ENCODE results near the gene IRF2BPL.

IRF2BPL gene

GRCh38 chr14:77009014-77009413 lies 19.5 kb downstream of the IRF2BPL start:
- no peak for DNase-seq (ENCODE audit: low spot score)

GRCh38 chr14:77008541-77008940 lies 20.0 kb downstream of the IRF2BPL start:
- no peak for DNase-seq (ENCODE audit: low spot score)

- DNase-seq (ENCODE audit: low spot score) = no peak
These were observed 20.5 kb downstream of the IRF2BPL start for GRCh38 chr14:77007975-77008421.

GRCh38 chr14:77007183-77007974 lies 21.1 kb downstream of the IRF2BPL start:
- DNase-seq (ENCODE audit: low spot score) = no peak

- no peak for DNase-seq (ENCODE audit: low spot score)
These were observed 22.4 kb downstream of the IRF2BPL start for GRCh38 chr14:77006132-77006531.

GRCh38 chr14:77005559-77005958 lies 22.9 kb downstream of the IRF2BPL start:
- no peak for DNase-seq (ENCODE audit: low spot score)

- no peak for DNase-seq (ENCODE audit: low spot score)
These were observed 23.6 kb downstream of the IRF2BPL start for GRCh38 chr14:77004711-77005460.

GRCh38 chr14:77003960-77004710 lies 24.4 kb downstream of the IRF2BPL start:
- no peak for DNase-seq (ENCODE audit: low spot score)

- DNase-seq (ENCODE audit: low spot score) = no peak
These were observed 25.6 kb downstream of the IRF2BPL start for GRCh38 chr14:77002889-77003288.

GRCh38 chr14:77002335-77002734 lies 26.2 kb downstream of the IRF2BPL start:
- no peak for DNase-seq (ENCODE audit: low spot score)

- DNase-seq (ENCODE audit: low spot score) = peak; percentile 63
These were observed 27.9 kb downstream of the IRF2BPL start for GRCh38 chr14:77000340-77001270.

GRCh38 chr14:76998910-76999309 lies 29.6 kb downstream of the IRF2BPL start:
- no peak for DNase-seq (ENCODE audit: low spot score)

- DNase-seq (ENCODE audit: low spot score) = no peak
These were observed 31.1 kb downstream of the IRF2BPL start for GRCh38 chr14:76997257-76997970.

GRCh38 chr14:76996563-76997146 lies 31.9 kb downstream of the IRF2BPL start:
- DNase-seq (ENCODE audit: low spot score) = no peak

GRCh38 chr14:76995279-76996035 lies 33.1 kb downstream of the IRF2BPL start:
- no peak for DNase-seq (ENCODE audit: low spot score)

- DNase-seq (ENCODE audit: low spot score) = no peak
These were observed 34.8 kb downstream of the IRF2BPL start for GRCh38 chr14:76993752-76994151.

GRCh38 chr14:76990084-76990483 lies 38.4 kb downstream of the IRF2BPL start:
- DNase-seq (ENCODE audit: low spot score) = no peak

- no peak for DNase-seq (ENCODE audit: low spot score)
These were observed 40.5 kb downstream of the IRF2BPL start for GRCh38 chr14:76987956-76988520.

- no peak for DNase-seq (ENCODE audit: low spot score)
These were observed 42.3 kb downstream of the IRF2BPL start for GRCh38 chr14:76986231-76986565.

Measured in NAMALWA (cell line).